Lower leg skin (tissue), 3 donors: Measurements from ENCODE around the gene EEFSEC.

Experiments used
- POLR2A ChIP-seq, 2 donors: fragments of 450-650 bp; IDR thresholded peaks; one replicate each; pipeline ENCODE4 v1.6.1; 2016 to 2017; ENCODE audit warnings: antibody characterized with exemption in 2 of 2, mild to moderate bottlenecking in 1 of 2, moderate library complexity in 1 of 2
- TF ChIP-seq, protein P1 (sequence below), 3 donors: fragments of 450-650 bp; IDR thresholded peaks; one replicate each; pipeline ENCODE4 v1.5.1; 2016; ENCODE audit warnings: antibody characterized with exemption in 3 of 3, mild to moderate bottlenecking in 3 of 3, moderate library complexity in 2 of 3

DNA sequence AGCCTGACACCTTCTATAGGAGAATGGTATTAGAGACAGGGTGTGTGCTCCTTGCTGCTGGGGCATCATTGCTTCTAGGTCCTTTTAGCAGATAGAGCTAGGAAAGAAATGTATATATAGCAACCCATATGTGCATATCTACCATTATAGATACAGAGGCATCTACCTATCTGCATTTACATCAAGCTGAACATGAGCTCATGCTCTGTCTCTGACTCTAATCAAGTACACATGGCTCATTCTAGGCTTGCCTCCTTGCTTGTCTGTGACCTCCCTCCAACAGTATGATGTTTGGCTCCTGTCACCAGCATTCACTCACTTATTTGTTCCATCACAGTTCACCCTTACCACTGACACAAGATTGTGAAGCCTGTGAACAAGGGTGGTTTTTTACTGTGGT, 133.4 kb downstream of the EEFSEC start:
- TF ChIP-seq POLR2A (IDR thresholded peaks at IDR 0.05): no peak
- TF ChIP-seq, protein P1, sequence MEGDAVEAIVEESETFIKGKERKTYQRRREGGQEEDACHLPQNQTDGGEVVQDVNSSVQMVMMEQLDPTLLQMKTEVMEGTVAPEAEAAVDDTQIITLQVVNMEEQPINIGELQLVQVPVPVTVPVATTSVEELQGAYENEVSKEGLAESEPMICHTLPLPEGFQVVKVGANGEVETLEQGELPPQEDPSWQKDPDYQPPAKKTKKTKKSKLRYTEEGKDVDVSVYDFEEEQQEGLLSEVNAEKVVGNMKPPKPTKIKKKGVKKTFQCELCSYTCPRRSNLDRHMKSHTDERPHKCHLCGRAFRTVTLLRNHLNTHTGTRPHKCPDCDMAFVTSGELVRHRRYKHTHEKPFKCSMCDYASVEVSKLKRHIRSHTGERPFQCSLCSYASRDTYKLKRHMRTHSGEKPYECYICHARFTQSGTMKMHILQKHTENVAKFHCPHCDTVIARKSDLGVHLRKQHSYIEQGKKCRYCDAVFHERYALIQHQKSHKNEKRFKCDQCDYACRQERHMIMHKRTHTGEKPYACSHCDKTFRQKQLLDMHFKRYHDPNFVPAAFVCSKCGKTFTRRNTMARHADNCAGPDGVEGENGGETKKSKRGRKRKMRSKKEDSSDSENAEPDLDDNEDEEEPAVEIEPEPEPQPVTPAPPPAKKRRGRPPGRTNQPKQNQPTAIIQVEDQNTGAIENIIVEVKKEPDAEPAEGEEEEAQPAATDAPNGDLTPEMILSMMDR (IDR thresholded peaks at IDR 0.05): no peak
